A549 treated with dexamethasone at 1 μM for 4 hours (cell line): ENCODE results near the gene CTNNA1. TPM values are rescaled to one million over a fixed set of nuclear protein-coding genes. Genes with fewer than 3 reads are reported as not detected.

Experiments used
- total RNA-seq: library from RNA; stranded (reverse); fragments of 200-300 nt; extraction: Qiagen RNA extraction; gene quantifications from 5 replicates; pipeline ENCODE4 v1.2.3, GENCODE V29; 2022

CTNNA1 gene
- 185 to 205 TPM (median 189 TPM) in 5 replicates for total RNA-seq

DNA sequence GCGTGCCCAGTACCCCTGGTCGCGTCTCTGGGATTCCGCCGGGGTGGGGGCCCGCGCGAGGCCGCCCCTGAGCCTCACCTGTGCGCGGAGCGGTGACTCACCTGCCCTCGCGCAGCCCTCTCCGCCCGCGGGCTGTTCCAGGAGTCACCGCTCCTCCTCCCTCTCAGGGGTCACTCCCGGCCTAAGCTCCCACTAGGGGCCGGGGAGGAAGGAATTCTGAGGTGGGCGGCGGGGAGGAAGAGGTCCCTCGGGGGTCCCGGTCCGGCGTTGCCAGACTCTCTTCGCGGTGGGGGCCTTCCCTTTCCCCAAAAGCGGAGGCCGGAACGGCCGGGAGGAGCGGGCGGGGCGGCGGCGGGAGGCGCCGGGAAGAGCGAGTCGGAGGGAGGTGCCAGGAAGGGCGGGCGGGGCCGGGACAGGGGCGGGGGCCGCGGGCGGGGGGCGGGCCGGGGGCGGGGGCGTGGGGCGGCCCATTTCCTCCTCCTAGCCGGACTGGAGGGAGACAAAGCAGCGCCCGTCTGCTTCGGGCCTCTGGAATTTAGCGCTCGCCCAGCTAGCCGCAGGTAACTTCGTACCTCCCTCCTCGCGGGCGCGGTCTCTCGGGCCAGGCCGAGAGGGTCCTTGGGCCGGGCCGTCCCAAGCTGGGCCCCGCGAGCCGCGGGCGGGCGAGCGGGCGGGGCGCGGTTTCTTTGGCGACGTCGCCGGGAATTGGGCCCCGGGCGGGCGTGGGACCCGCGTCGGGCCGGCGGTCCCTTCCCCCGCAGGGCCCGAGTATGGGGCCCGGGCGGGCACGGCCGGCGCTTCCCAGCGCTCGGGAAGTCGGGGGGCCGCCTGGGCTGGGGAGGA, at the start of gene CTNNA1:
Gene CTNNA1, plus strand, starts transcription at position 475 of the 843 bp plus-strand sequence. CDS start 28,500 bp downstream, outside the sequence.

DNA sequence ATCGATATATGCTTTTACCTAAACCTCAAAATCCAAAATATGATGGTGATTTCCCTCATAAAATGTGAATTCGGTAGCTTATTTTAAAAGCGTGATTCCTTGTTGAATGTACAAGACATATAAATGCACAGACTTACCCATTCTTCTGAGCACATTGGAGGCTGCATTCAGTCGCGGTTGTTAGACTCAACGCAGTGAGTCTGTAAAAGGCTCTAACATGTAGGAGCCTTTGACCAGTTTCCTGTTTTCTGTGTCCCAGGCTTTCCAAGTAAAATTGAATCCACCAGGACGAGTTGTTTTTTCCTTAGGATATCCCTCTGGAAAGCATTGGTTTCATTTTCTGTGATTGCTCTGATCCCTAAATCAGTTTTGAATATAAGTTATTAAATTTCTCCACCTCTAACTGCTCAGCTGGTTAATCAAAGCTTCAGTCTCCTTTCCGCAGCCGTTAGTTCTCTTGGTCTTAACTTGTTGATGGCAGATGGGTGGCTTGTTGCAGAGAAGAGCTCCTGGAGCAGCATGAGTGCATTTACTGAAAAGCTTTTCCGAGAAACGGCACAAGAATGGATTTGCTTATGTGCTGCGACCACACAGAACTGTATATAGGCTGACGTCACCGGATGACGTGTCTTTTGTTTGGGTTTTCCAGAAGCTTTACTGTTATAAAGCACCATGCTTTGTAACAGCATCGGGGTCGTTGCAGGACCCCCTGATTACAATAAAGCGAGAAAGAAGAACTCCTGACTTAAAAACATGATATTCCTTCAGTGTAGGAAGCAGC, 121.7 kb downstream of the CTNNA1 start, which contains the start of gene LRRTM2:
Gene LRRTM2, minus strand, starts transcription at position 565 of the 781 bp plus-strand sequence. Its CDS starts 424 bp downstream, at position 141.

Other genes starting within 250 kb of the CTNNA1 start
- gene ETF1, start 210.2 kb upstream of the CTNNA1 start, total RNA-seq: 135 to 153 TPM (median 139 TPM) in 5 replicates
- 303 to 366 TPM (median 343 TPM) in 5 replicates for gene HSPA9, start 178.0 kb upstream of the CTNNA1 start, total RNA-seq
- not detected in 5 replicates for gene LRRTM2, start 121.9 kb downstream of the CTNNA1 start, total RNA-seq